Measurements from ENCODE around the gene EEPD1. TPM values are rescaled to one million over a fixed set of nuclear protein-coding genes. Genes with fewer than 3 reads are reported as not detected.

The EEPD1 gene
- total RNA-seq, 1 experiment from 2014 or later: 7.8 TPM

DNA sequence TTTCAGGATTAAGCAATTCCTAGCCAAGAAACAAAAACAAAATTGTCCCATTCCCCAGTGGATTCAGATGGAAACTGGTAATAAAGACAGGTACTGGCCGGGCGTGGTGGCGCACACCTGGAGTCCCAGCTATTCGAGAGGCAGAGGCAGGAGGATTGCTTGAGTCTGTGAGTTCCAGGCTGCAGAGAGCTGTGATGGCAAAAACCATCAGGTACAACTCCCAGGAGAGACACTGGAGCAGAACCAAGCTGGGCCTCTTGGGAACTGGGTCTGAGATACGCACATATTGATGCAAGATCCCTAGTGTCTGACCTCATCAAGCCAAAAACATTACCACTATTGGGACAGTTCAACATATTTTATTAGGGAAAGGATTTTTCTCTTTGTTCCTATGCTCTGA, 152.6 kb downstream of the EEPD1 start (continued):
- TF ChIP-seq, protein P1, sequence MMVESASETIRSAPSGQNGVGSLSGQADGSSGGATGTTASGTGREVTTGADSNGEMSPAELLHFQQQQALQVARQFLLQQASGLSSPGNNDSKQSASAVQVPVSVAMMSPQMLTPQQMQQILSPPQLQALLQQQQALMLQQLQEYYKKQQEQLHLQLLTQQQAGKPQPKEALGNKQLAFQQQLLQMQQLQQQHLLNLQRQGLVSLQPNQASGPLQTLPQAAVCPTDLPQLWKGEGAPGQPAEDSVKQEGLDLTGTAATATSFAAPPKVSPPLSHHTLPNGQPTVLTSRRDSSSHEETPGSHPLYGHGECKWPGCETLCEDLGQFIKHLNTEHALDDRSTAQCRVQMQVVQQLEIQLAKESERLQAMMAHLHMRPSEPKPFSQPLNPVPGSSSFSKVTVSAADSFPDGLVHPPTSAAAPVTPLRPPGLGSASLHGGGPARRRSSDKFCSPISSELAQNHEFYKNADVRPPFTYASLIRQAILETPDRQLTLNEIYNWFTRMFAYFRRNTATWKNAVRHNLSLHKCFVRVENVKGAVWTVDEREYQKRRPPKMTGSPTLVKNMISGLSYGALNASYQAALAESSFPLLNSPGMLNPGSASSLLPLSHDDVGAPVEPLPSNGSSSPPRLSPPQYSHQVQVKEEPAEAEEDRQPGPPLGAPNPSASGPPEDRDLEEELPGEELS (CRISPR knock-in tag; IDR thresholded peaks at IDR 0.05): no peak
- TF ChIP-seq, protein P2, sequence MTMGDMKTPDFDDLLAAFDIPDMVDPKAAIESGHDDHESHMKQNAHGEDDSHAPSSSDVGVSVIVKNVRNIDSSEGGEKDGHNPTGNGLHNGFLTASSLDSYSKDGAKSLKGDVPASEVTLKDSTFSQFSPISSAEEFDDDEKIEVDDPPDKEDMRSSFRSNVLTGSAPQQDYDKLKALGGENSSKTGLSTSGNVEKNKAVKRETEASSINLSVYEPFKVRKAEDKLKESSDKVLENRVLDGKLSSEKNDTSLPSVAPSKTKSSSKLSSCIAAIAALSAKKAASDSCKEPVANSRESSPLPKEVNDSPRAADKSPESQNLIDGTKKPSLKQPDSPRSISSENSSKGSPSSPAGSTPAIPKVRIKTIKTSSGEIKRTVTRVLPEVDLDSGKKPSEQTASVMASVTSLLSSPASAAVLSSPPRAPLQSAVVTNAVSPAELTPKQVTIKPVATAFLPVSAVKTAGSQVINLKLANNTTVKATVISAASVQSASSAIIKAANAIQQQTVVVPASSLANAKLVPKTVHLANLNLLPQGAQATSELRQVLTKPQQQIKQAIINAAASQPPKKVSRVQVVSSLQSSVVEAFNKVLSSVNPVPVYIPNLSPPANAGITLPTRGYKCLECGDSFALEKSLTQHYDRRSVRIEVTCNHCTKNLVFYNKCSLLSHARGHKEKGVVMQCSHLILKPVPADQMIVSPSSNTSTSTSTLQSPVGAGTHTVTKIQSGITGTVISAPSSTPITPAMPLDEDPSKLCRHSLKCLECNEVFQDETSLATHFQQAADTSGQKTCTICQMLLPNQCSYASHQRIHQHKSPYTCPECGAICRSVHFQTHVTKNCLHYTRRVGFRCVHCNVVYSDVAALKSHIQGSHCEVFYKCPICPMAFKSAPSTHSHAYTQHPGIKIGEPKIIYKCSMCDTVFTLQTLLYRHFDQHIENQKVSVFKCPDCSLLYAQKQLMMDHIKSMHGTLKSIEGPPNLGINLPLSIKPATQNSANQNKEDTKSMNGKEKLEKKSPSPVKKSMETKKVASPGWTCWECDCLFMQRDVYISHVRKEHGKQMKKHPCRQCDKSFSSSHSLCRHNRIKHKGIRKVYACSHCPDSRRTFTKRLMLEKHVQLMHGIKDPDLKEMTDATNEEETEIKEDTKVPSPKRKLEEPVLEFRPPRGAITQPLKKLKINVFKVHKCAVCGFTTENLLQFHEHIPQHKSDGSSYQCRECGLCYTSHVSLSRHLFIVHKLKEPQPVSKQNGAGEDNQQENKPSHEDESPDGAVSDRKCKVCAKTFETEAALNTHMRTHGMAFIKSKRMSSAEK (CRISPR knock-in tag; IDR thresholded peaks at IDR 0.05; ENCODE audit: borderline replicate concordance): no peak
- TF ChIP-seq ZNF317 (CRISPR knock-in tag; IDR thresholded peaks at IDR 0.05; ENCODE audit: borderline replicate concordance, low read depth) (no peak), RORB (CRISPR knock-in tag; IDR thresholded peaks at IDR 0.05) (no peak), FOXK1 (CRISPR knock-in tag; IDR thresholded peaks at IDR 0.05) (no peak), SMAD4 (CRISPR knock-in tag; IDR thresholded peaks at IDR 0.05) (no peak), SMAD3 (CRISPR knock-in tag; IDR thresholded peaks at IDR 0.05; ENCODE audit: borderline replicate concordance) (no peak)
- TF ChIP-seq, protein P3, sequence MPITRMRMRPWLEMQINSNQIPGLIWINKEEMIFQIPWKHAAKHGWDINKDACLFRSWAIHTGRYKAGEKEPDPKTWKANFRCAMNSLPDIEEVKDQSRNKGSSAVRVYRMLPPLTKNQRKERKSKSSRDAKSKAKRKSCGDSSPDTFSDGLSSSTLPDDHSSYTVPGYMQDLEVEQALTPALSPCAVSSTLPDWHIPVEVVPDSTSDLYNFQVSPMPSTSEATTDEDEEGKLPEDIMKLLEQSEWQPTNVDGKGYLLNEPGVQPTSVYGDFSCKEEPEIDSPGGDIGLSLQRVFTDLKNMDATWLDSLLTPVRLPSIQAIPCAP (CRISPR knock-in tag; IDR thresholded peaks at IDR 0.05): no peak

DNA sequence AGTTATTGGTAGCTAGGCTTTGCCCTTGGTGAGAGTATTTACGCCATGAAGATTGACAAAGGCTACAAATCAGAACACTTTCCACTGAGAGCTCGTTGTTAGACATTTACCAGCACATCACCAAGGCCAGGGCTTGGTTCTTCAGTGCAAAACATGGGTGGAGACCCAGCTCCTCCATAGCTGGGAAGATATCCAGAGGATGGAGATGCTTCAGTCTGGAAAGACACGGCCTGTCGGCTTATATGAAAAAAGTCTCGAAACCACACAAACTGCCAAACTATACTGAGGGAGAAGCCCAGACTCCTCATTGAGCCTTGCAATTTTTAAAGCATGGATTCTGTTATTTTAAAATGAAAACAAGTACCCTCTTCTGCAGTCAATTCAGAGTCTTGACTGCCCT, 153.2 kb downstream of the EEPD1 start:
- POLR2A ChIA-PET: no interaction called here
- TF ChIP-seq FOXJ3 (CRISPR knock-in tag; IDR thresholded peaks at IDR 0.05; ENCODE audit: borderline replicate concordance) (no peak), MYBL2 (CRISPR knock-in tag; IDR thresholded peaks at IDR 0.05) (no peak), OVOL2 (CRISPR knock-in tag; IDR thresholded peaks at IDR 0.05; ENCODE audit: borderline replicate concordance) (no peak), MXD4 (CRISPR knock-in tag; IDR thresholded peaks at IDR 0.05; ENCODE audit: borderline replicate concordance) (no peak), FOXK1 (CRISPR knock-in tag; IDR thresholded peaks at IDR 0.05) (no peak)
- TF ChIP-seq, protein P4, sequence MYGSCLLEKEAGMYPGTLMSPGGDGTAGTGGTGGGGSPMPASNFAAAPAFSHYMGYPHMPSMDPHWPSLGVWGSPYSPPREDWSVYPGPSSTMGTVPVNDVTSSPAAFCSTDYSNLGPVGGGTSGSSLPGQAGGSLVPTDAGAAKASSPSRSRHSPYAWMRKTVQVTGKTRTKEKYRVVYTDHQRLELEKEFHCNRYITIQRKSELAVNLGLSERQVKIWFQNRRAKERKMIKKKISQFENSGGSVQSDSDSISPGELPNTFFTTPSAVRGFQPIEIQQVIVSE (CRISPR knock-in tag; IDR thresholded peaks at IDR 0.05; ENCODE audit: borderline replicate concordance): no peak
- TF ChIP-seq, protein P2 (CRISPR knock-in tag; IDR thresholded peaks at IDR 0.05; ENCODE audit: borderline replicate concordance): no peak
- TF ChIP-seq, protein P5, sequence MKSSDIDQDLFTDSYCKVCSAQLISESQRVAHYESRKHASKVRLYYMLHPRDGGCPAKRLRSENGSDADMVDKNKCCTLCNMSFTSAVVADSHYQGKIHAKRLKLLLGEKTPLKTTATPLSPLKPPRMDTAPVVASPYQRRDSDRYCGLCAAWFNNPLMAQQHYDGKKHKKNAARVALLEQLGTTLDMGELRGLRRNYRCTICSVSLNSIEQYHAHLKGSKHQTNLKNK (CRISPR knock-in tag; IDR thresholded peaks at IDR 0.05): no peak
- TF ChIP-seq, protein P6, sequence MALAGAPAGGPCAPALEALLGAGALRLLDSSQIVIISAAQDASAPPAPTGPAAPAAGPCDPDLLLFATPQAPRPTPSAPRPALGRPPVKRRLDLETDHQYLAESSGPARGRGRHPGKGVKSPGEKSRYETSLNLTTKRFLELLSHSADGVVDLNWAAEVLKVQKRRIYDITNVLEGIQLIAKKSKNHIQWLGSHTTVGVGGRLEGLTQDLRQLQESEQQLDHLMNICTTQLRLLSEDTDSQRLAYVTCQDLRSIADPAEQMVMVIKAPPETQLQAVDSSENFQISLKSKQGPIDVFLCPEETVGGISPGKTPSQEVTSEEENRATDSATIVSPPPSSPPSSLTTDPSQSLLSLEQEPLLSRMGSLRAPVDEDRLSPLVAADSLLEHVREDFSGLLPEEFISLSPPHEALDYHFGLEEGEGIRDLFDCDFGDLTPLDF (CRISPR knock-in tag; IDR thresholded peaks at IDR 0.05): no peak
- TF ChIP-seq, protein P7, sequence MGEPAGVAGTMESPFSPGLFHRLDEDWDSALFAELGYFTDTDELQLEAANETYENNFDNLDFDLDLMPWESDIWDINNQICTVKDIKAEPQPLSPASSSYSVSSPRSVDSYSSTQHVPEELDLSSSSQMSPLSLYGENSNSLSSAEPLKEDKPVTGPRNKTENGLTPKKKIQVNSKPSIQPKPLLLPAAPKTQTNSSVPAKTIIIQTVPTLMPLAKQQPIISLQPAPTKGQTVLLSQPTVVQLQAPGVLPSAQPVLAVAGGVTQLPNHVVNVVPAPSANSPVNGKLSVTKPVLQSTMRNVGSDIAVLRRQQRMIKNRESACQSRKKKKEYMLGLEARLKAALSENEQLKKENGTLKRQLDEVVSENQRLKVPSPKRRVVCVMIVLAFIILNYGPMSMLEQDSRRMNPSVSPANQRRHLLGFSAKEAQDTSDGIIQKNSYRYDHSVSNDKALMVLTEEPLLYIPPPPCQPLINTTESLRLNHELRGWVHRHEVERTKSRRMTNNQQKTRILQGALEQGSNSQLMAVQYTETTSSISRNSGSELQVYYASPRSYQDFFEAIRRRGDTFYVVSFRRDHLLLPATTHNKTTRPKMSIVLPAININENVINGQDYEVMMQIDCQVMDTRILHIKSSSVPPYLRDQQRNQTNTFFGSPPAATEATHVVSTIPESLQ (CRISPR knock-in tag; IDR thresholded peaks at IDR 0.05): no peak

More for the DNA sequence above, 153.2 kb downstream of the EEPD1 start:
- Mint-ChIP-seq H3K27me3 (ENCODE audit: low read depth) (no peaks in the 10 kb centered on the region), H3K36me3 (no peaks in the 10 kb centered on the region; the same call in 1 of the 2 replicates), H3K9me3 (no peaks in the 10 kb centered on the region), H3K4me3 (no peak overlapping the region), H3K4me1 (peaks cover 30% of the 10 kb centered on the region), H3K27ac (no peak overlapping the region)
- CTCF ChIA-PET: interaction anchor here (0.9 to 1.2 kb wide), 4 partner anchors 12 to 174 kb away, joined by 3 read pairs; no protein-coding TSS in a partner anchor
- no peak for ATAC-seq
- DNase-seq (ENCODE audit: low spot score): no peak
